Heart left ventricle (tissue), 16 donors: ENCODE measurements around the gene MAGI2. TPM values are rescaled to one million over a fixed set of nuclear protein-coding genes. Genes with fewer than 3 reads are reported as not detected.
A peak's percentile ranks its signal among the peaks of the same experiment; 100 is the strongest.

Source experiments
- ATAC-seq, 4 donors: fragments of 200-7000 bp; cut with Tn5 transposase; one replicate each; pipeline ENCODE4 v1.9.1; 2020 to 2022; ENCODE audit warnings: moderate library complexity in 4 of 4, mild to moderate bottlenecking in 3 of 4, moderate number of reproducible peaks in 1 of 4
- DNase-seq, 5 donors: peaks; one replicate each; pipeline ENCODE4 v3.0.0-alpha.2; 2020
- H3K27ac ChIP-seq, 12 donors: fragments of 200-600 bp; sonication (generic) in 4 of 12; one replicate each; pipeline versions ENCODE4 v1.5.0 to v1.8.0; 2016 to 2022; ENCODE audit warnings: mild to moderate bottlenecking in 2 of 12
- H3K27me3 ChIP-seq, 9 donors: fragments of 200-600 bp; sonication (generic) in 2 of 9; one replicate each; pipeline versions ENCODE4 v1.5.1 to v1.8.0; 2016 to 2022; ENCODE audit warnings: mild to moderate bottlenecking in 3 of 9
- H3K36me3 ChIP-seq, 9 donors: fragments of 200-600 bp; sonication (generic) in 2 of 9; one replicate each; pipeline versions ENCODE4 v1.5.0 to v1.8.0; 2018 to 2022; ENCODE audit warnings: mild to moderate bottlenecking in 2 of 9
- H3K4me1 ChIP-seq, 12 donors: fragments of 200-600 bp; sonication (generic) in 4 of 12; one replicate each; pipeline versions ENCODE4 v1.5.0 to v1.8.0; 2016 to 2022; ENCODE audit warnings: mild to moderate bottlenecking in 3 of 12
- H3K4me3 ChIP-seq, 12 donors: fragments of 200-600 bp; sonication (generic) in 4 of 12; one replicate each; pipeline versions ENCODE4 v1.5.0 to v1.8.0; 2017 to 2022; ENCODE audit warnings: mild to moderate bottlenecking in 9 of 12, moderate library complexity in 4 of 12
- H3K9me3 ChIP-seq, 12 donors: fragments of 200-600 bp; sonication (generic) in 4 of 12; one replicate each; pipeline versions ENCODE4 v1.5.0 to v1.8.0; 2016 to 2022; ENCODE audit warnings: mild to moderate bottlenecking in 1 of 12
- POLR2A ChIP-seq, 2 donors: fragments of 450-650 bp; IDR thresholded peaks; one replicate each; pipeline ENCODE4 v1.6.1; 2017; ENCODE audit warnings: antibody characterized with exemption in 2 of 2, mild to moderate bottlenecking in 2 of 2, moderate library complexity in 2 of 2
- WGBS, 4 donors: extraction: QIAGEN DNeasy Blood & Tissue Kit in 2 of 4; methylation state at CpG; one replicate each; pipeline versions ENCODE4 v1.1.5 to v1.1.7; 2013 to 2018; 5-methylcytosine and 5-hydroxymethylcytosine counted together
- intact Hi-C, 10 donors: fragments of 100-400 bp; cut with DNase I; formaldehyde crosslinking; loops; one replicate each; pipeline versions ENCODE4 v1.11.1 to v1.14.2; 2022
- polyA plus RNA-seq, 2 donors: library from polyadenylated mRNA; stranded (reverse); fragments of 200-250 nt; gene quantifications; one replicate each; pipeline ENCODE4 v1.2.3, GENCODE V29; 2013
- total RNA-seq, 9 donors: library from RNA; depleted of rRNA in 2 of 9; stranded (reverse); fragments of >200 nt in 2 of 9; fragmentation: NEBNext Ultra II Directional in 3 of 9; extraction: Animal tissue kit (Norgen Biotek cat#: 25700) in 3 of 9; gene quantifications; one replicate each; pipeline versions ENCODE4 v1.1.0 to v1.2.4, GENCODE V29; 2016 to 2023
- TF ChIP-seq, protein P1 (sequence below), 12 donors: fragments of 200-600 bp; sonication (generic) in 4 of 12; IDR thresholded peaks; one replicate each; pipeline versions ENCODE4 v1.5.0 to v1.8.0; 2018 to 2022; ENCODE audit warnings: antibody characterized with exemption in 12 of 12, mild to moderate bottlenecking in 5 of 12
- donor health status: ischemic (EF 13 %, LVEDD 7.1; RV severe dilation, severe dysfunction).
- donor health status: healthy with polysubstance abuse.
- donor health status: DM: no; HTN: yes; CAD: no.
- donor health status: DM: no; HTN: no; CAD: no.
- donor health status: ischemic (EF 25% LVEDD 6.9; RV normal size, moderate dysfunction).
- donor health status: ischemic (EF 25% LVEDD 5.7; RV mildly dilated, moderate dysfunction).
- donor health status: healthy.
- donor health status: DM: yes; HTN: yes; CAD: no.
- donor health status: ischemic (EF 35%, LVEDD 5.7; RV mildly dilated, moderate dysfunction).
- donor health status: nonischemic (EF 11% LVEDD 7.7; RV severe dilation, severe dysfunction).
- donor health status: DM: yes; HTN: yes; CAD: no.
- donor health status: PGD.
- donor health status: ischemic (EF 29% LVEDD 5.4; RV normal size, mild dysfunction).
- donor health status: nonischemic (EF 23%, LVEDD 6.1; RV moderate dilation, normal function).

Gene MAGI2
- total and polyA plus RNA-seq, 11 donors: 1.1 to 6.8 (median 3.8) TPM

DNA sequence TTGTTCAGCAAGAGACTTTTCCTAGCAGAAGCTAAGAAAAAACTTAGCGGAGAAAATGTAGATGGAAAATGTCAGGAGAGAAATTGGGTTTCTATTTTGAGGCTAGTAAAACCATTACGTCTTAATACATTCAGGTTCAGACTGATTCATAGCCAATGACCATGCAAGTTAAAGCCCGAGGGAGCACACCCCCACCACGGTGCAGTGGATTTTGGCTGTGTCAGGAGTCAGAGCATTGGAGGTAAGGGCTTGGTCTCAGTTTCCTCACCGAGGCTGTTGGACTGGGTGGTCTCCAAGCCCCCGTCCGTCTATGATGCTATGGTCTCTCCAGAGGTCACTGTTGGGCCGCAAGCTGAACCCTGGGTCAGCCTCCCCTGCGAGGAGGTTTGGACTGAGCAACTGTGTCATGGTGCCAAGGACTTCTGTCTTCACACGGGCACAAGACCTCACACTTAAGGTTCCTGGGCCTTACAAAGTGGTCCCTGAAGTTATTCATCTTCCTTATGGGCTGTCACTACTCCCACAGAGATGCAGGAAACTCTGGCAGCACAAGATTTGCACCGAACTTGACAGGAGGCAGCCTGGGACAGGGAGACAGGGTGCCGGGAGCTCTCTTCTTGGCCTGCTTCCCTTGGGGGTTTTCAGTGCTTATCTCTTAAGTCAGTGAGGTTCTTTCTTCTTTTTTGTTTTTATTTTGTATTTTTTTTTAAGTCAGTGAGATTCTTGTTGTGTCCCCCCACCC is 1468.1 kb downstream of the MAGI2 start:
- Histone ChIP-seq H3K36me3 (no peaks in the 10 kb centered on the region), H3K4me3 (no peak overlapping the region), H3K4me1 (peaks cover 0 to 8% (median 2%) of the 10 kb centered on the region in 12 donors), H3K9me3 (peaks cover 0 to 6% (median 0%) of the 10 kb centered on the region in 12 donors), H3K27ac (peak overlapping the region in 1 of 12 donors; percentile 52), H3K27me3 (no peaks in the 10 kb centered on the region)
- no peak for DNase-seq
- intact Hi-C loops: no loop called here
- 63 to 67% (median 66%) methylated on average over 10 to 12 of the region's 12 CpGs for WGBS, 4 donors
- no peak for ATAC-seq
- TF ChIP-seq, protein P1, sequence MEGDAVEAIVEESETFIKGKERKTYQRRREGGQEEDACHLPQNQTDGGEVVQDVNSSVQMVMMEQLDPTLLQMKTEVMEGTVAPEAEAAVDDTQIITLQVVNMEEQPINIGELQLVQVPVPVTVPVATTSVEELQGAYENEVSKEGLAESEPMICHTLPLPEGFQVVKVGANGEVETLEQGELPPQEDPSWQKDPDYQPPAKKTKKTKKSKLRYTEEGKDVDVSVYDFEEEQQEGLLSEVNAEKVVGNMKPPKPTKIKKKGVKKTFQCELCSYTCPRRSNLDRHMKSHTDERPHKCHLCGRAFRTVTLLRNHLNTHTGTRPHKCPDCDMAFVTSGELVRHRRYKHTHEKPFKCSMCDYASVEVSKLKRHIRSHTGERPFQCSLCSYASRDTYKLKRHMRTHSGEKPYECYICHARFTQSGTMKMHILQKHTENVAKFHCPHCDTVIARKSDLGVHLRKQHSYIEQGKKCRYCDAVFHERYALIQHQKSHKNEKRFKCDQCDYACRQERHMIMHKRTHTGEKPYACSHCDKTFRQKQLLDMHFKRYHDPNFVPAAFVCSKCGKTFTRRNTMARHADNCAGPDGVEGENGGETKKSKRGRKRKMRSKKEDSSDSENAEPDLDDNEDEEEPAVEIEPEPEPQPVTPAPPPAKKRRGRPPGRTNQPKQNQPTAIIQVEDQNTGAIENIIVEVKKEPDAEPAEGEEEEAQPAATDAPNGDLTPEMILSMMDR (IDR thresholded peaks at IDR 0.05): no peak
- TF ChIP-seq POLR2A (IDR thresholded peaks at IDR 0.05): no peak

DNA sequence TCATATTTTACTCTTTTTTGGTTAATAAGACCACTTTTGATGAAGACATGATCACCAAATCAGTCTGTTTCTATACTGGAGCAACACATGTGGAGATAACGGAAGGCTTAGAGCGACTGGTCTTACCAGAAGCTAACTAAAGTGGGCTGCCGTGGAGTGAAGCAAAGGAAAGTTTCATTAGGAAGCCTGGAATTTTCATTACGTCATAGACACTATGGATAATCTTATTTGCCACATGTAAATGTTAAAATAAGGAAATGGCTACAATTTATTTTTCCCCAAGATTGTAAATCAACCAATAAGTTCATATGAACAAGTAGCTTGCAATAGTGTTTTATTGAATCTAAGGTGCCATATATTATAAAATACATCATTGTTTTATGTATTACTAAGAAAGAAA is 1469.5 kb downstream of the MAGI2 start:
- intact Hi-C loops: no loop called here
- DNase-seq: no peak
- H3K36me3 ChIP-seq: no peaks in the 10 kb centered on the region
- H3K4me3 ChIP-seq: no peak overlapping the region
- H3K27me3 ChIP-seq: no peaks in the 10 kb centered on the region
- H3K4me1 ChIP-seq: peaks cover 0 to 9% (median 2%) of the 10 kb centered on the region in 12 donors
- H3K27ac ChIP-seq: no peak overlapping the region
- no peak for TF ChIP-seq POLR2A (IDR thresholded peaks at IDR 0.05)
- TF ChIP-seq, protein P1 (IDR thresholded peaks at IDR 0.05): no peak
- WGBS, 4 donors: 90 to 95% (median 94%) methylated on average over 4 of the region's 4 CpGs
- H3K9me3 ChIP-seq: peaks cover 0 to 3% (median 0%) of the 10 kb centered on the region in 12 donors
- no peak for ATAC-seq

DNA sequence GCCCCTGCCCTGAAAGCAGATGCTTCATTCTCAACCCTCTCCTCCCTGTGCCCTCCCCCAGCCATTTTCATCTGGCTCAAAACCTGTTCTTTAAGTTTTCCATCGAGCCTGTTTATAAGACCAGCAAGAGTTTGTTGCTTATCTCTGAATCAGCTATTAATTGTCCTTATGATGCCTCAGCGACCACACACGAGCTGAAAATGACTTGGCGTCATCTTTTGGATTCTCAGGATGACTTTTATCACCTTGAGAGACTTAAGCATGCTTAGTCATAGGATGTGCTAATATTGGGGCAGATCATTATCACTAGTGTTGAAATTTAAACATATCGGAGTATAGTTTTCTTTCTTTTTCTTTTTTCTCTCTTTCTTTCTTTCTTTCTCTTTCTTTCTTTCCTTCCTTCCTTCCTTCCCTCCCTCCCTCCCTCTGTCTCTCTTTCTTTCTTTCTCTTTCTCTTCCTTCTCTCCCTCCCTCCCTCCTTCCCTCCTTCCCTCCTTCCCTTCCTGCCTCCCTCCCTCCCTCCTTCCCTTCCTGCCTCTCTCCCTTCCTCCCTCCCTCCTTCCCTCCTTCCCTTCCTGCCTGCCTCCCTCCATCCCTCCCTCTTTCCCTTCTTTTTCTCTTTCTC is 1470.4 kb downstream of the MAGI2 start:
- Histone ChIP-seq H3K36me3 (no peaks in the 10 kb centered on the region), H3K4me1 (peaks cover 0 to 9% (median 2%) of the 10 kb centered on the region in 12 donors), H3K9me3 (no peaks in the 10 kb centered on the region), H3K27me3 (no peaks in the 10 kb centered on the region), H3K27ac (no peak overlapping the region), H3K4me3 (no peak overlapping the region)
- ATAC-seq (no peak), DNase-seq (no peak)
- intact Hi-C loops: no loop called here
- 80 to 85% (median 83%) methylated on average over 5 of the region's 5 CpGs for WGBS, 4 donors
- no peak for TF ChIP-seq POLR2A (IDR thresholded peaks at IDR 0.05)
- TF ChIP-seq, protein P1 (IDR thresholded peaks at IDR 0.05): no peak

DNA sequence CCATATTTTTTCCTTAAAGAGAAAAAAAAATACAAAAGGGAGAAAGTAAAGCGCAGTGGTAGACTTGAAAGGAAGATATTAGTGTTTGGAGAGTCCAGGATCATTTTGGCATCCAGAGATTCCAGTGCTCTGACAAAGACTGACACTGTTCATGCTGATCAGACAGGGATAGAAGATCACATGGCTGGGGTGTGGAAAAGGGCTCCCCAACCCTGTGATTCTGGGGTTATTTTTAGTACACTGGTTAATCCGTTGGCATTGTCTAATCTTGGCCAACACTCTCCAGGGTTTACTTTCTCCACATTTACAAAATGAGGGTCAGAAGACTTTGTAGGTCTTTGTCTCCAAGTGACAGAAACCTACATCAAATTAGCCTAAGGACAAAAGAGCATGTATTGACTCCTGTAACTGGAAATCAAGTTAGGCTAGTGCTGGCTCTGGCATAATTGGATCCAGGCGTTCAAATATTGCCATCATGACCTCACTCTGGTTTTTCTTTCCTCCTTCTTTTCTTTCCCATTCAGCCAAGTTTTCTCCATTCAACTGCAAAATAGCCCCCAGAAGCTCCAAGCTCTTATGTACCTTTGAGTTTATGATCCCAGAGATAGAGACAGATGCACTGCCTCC is 1473.3 kb downstream of the MAGI2 start:
- 58 to 73% (median 69%) methylated on average over 3 of the region's 3 CpGs for WGBS, 4 donors
- Histone ChIP-seq H3K36me3 (no peaks in the 10 kb centered on the region), H3K4me1 (peaks cover 0 to 6% (median 0%) of the 10 kb centered on the region in 12 donors), H3K4me3 (no peak overlapping the region), H3K27ac (no peak overlapping the region), H3K9me3 (no peaks in the 10 kb centered on the region), H3K27me3 (no peaks in the 10 kb centered on the region)
- DNase-seq: no peak
- intact Hi-C loops: no loop called here
- no peak for TF ChIP-seq POLR2A (IDR thresholded peaks at IDR 0.05)
- TF ChIP-seq, protein P1 (IDR thresholded peaks at IDR 0.05): no peak
- ATAC-seq: peak in 3 of 4 donors; percentile 38 to 47 (median 44)
